ENCODE measurements around the gene MS4A12. TPM values are rescaled to one million over a fixed set of nuclear protein-coding genes. Genes with fewer than 3 reads are reported as not detected.
"Not testable (repeated sequence)": the region's sequence is repeated elsewhere in the genome, so short reads cannot be mapped to it uniquely, and the experiment has no call there.

MS4A12 gene
- polyA plus RNA-seq (ENCODE audit: insufficient read length in 12 of 12), result not detected
- long read RNA-seq, donor 1, result 0 reads
- long read RNA-seq, donor 2, result 0 reads
- long read RNA-seq, donor 3, result 0 reads
- long read RNA-seq, donor 4, result 0 reads
- long read RNA-seq, donor 5, result 0 reads
- long read RNA-seq, donor 6, result 0 reads
- long read RNA-seq, donor 7, result 0 reads
- long read RNA-seq, donor 8, result 0 reads
- long read RNA-seq, donor 9, result 0 reads
- long read RNA-seq, donor 10, result 0 reads
- long read RNA-seq, donor 11, result 0 reads

- no peak for DNase-seq
Measured at GRCh38 chr11:60492488-60493009, at the start of gene MS4A12. TSS of gene MS4A12 (plus strand) at chr11:60492778. CDS start at chr11:60497319, 4,541 bp downstream.

GRCh38 chr11:60447070-60447469 is 45.5 kb upstream of the MS4A12 start:
- DNase-seq, result no peak

- DNase-seq, result no peak
Measured at GRCh38 chr11:60447846-60448245, 44.7 kb upstream of the MS4A12 start.

GRCh38 chr11:60451185-60451584 is 41.4 kb upstream of the MS4A12 start:
- not testable (repeated sequence) for DNase-seq

- DNase-seq, result no peak
Measured at GRCh38 chr11:60454212-60454611, 38.4 kb upstream of the MS4A12 start.

GRCh38 chr11:60455531-60456042 is 37.0 kb upstream of the MS4A12 start, which contains the start of gene MS4A1:
TSS of gene MS4A1 (plus strand) at chr11:60455847. CDS start at chr11:60462375, 6,528 bp downstream.
- DNase-seq, result no peak

GRCh38 chr11:60457576-60457975 is 35.0 kb upstream of the MS4A12 start:
- no peak for DNase-seq

- no peak for DNase-seq
Measured at GRCh38 chr11:60459345-60459744, 33.2 kb upstream of the MS4A12 start.

GRCh38 chr11:60468829-60469228 is 23.7 kb upstream of the MS4A12 start:
- no peak for DNase-seq

- no peak for DNase-seq
Measured at GRCh38 chr11:60469723-60470122, 22.9 kb upstream of the MS4A12 start.

- no peak for DNase-seq
Measured at GRCh38 chr11:60477035-60477445, 15.5 kb upstream of the MS4A12 start.

GRCh38 chr11:60482361-60482760 is 10.2 kb upstream of the MS4A12 start:
- DNase-seq, result no peak

GRCh38 chr11:60485987-60486386 is 6.6 kb upstream of the MS4A12 start:
- DNase-seq, result no peak

- no peak for DNase-seq
Measured at GRCh38 chr11:60493454-60493853, 876 bp downstream of the MS4A12 start.

- no peak for DNase-seq
Measured at GRCh38 chr11:60498399-60498798, 5.8 kb downstream of the MS4A12 start.

GRCh38 chr11:60498853-60499252 is 6.3 kb downstream of the MS4A12 start:
- no peak for DNase-seq

GRCh38 chr11:60500276-60500910 is 7.8 kb downstream of the MS4A12 start:
- no peak for DNase-seq

- no peak for DNase-seq
Measured at GRCh38 chr11:60502221-60502775, 9.7 kb downstream of the MS4A12 start.

GRCh38 chr11:60504219-60504905 is 11.8 kb downstream of the MS4A12 start:
- DNase-seq, result no peak

- not testable (repeated sequence) for DNase-seq
Measured at GRCh38 chr11:60509609-60510008, 17.0 kb downstream of the MS4A12 start.

- DNase-seq, result not testable (repeated sequence)
Measured at GRCh38 chr11:60510209-60510608, 17.6 kb downstream of the MS4A12 start.

GRCh38 chr11:60511393-60511792 is 18.8 kb downstream of the MS4A12 start:
- no peak for DNase-seq

All from muscle of arm (tissue), 14 donors.